HG03432 (cell line): ENCODE results near the gene RAB24.
"Not testable (repeated sequence)": the region's sequence is repeated elsewhere in the genome, so short reads cannot be mapped to it uniquely, and the experiment has no call there.

Source experiments
- ATAC-seq: cut with Tn5 transposase; IDR thresholded peaks from one replicate; pipeline ENCODE4 v1.9.1; 2021; ENCODE audit warnings: mild to moderate bottlenecking, moderate library complexity; ENCODE audit not compliant: unreplicated experiment

RAB24 gene

DNA sequence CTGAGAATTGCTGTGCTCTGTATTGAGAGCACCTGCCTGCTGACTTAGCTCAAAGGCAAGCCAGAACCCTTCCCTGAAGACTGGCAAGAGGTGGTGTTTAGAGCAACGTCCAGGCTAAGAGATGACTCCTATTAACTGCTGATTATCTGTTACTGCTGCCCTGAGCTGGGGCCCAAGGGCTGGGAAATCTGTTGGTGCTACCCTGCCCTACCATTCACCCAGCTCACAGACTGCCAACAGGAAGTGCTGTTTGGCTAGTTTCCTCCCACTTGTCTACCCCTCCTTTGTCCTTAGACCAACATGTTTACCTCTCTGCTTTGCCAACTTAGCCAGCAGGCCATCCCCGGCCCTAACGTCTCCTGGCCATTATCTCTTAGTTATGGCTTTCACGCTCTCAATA is 6.9 kb downstream of the RAB24 start:
- no peak for ATAC-seq

DNA sequence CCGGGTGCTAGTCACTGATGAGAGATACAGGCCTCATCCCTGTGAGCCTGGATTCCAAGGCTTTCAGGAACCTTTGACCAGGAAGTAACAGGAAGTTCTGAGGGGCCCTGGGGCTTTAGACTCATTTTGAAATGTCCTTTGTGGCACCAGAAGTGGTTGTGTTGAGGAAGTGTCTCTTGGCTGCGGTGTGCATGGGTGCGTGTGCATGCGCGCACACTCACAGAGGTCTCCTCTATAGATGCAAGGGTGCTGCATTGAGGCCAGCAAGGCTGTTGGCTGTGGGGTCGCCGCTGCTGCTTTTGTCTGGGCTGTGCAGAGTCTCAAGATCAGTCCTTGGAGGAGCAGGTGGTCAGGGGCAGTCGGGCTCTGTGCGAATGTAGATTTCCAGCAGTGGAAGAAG is 7.6 kb downstream of the RAB24 start:
- ATAC-seq = no peak

DNA sequence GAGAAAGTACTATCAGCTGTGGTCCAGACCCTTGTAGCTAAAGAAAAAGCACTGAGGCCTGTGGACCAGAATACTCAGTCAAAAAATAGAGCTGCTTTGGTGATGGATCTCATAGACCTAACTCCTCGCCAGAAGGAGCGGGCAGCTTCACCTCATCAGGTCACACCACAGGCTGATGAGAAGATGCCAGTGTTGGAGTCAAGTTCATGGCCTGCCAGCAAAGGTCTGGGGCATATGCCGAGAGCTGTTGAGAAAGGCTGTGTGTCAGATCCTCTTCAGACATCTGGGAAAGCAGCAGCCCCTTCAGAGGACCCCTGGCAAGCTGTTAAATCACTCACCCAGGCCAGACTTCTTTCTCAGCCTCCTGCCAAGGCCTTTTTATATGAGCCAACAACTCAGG is 8.9 kb downstream of the RAB24 start:
- no peak for ATAC-seq

DNA sequence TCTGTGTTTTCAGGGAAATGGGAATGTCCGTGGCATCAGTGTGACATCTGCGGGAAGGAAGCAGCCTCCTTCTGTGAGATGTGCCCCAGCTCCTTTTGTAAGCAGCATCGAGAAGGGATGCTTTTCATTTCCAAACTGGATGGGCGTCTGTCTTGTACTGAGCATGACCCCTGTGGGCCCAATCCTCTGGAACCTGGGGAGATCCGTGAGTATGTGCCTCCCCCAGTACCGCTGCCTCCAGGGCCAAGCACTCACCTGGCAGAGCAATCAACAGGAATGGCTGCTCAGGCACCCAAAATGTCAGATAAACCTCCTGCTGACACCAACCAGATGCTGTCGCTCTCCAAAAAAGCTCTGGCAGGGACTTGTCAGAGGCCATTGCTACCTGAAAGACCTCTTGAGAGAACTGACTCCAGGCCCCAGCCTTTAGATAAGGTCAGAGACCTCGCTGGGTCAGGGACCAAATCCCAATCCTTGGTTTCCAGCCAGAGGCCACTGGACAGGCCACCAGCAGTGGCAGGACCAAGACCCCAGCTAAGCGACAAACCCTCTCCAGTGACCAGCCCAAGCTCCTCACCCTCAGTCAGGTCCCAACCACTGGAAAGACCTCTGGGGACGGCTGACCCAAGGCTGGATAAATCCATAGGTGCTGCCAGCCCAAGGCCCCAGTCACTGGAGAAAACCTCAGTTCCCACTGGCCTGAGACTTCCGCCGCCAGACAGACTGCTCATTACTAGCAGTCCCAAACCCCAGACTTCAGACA is 9.5 kb downstream of the RAB24 start:
- ATAC-seq = no peak

DNA sequence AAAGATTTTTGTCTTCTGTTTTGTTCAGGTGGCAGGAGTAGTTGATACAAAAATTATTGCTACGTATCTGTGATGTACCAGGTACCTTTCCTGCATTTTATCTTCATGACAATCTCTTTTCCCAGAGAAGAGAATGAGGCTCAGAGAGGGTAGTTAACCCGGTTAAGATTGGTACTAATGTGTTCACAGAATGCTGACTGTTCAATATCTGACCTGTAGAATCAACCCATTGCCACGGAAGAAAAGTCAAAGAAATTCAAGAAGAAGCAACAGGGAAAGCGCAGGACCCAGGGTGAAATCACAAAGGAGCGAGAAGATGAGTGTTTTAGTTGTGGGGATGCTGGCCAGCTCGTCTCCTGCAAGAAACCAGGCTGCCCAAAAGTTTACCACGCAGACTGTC is 11.8 kb downstream of the RAB24 start:
- ATAC-seq = no peak

DNA sequence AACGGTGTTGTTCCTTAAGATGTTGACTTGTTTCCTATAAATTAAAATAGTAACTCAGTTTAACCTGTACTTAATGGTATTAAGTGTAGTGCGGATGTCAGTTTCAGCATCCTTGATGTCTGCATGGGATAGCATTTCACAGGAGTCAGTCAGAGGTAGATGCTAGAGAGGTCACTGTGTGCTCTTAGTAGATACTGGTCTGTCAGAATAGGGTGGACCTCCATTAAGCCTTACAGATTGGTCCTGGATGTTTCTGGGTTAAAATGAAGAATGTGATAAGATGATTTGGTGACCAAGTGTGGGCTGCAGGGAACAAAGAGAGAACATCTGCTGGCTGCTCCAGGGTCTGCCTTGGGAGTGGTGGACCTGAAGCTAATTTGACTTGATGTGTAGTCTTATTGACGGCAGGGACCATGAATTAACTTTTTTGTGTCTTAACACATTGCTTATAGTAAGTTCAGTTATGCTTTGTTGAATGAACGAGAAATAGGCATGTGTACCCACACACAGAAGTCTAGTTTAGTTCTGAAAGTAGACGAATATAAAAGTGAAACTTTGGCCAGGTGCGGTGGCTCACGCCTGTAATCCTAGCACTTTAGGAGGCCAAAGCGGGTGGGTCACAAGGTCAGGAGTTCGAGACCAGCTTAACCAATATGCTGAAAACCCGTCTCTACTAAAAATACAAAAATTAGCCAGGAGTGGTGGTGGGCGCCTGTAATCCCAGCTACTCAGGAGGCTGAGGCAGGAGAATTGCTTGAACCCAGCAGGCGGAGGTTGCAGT is 12.5 kb downstream of the RAB24 start:
- no peak for ATAC-seq

DNA sequence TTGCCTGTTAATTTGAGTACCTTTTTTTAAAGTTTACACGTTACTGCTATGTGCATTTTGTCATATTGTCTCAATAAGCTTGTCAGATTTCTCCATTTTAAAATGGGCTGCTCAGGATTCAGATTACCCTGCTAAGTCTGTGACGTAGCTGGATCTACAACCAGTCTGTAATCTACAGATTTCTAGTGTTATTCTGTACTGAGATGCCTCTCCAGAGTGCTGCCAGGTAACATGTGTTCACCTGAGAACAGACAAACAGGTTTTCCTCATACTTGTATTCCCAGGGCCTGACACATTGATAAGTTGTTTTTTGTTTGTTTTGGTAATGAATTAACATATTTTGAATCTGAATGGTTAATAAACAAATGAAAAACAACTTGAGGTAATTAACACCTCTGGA is 15.3 kb downstream of the RAB24 start:
- ATAC-seq = no peak

DNA sequence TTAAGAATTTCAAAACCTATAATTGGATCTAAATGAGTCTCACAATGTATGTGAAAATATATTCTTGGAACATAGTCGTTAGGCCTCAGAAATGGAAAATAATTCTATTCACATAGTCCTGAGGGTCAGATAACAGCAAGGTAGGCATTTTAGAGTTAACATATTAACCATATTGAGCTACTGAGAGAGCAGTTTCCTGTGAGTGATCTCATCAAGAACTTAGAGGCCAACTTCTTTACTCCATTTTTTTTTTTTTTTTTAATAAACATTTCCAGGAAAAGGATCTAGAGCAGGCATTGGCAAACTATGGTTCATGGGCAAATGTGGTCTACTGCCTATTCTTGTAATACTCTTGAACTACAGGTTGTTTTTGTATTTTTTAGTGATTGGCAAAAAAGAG is 26.6 kb downstream of the RAB24 start:
- ATAC-seq = no peak

DNA sequence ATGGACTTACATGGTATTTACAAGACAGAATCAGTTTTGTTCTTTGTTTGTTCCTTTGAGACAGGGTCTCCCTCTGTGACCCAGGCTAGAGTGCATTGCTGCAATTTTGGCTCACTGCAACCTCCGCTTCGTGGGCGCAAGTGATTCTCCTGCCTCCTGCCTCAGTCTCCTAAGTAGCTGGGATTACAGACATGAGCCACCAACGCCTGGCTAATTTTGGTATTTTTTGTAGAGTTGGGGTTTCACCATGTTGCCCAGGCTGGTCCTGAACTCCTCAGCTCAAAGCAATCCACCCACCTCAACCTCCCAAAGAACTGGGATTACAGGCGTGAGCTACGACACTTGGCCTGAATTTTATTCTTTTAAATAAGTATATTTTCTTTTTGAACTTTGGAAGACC is 27.6 kb downstream of the RAB24 start:
- ATAC-seq = no peak

DNA sequence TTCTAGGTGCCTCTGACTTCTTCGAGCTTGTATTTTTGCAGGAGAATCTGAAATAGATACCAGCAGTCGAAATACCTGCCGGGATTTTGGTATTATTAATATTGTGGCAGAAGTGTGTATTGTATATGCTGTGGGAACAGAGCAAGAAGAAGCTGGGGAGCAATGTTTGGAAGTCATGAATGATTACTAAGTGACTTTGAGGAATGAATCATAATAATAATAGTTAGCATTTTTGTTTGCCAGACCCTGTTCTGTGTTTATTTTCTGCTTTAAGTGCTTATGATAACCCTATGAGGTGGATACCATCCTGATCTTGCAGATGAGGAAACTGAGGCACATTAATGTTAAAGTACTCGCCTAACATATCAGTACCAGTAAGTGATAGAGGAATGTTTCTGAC is 32.4 kb downstream of the RAB24 start:
- ATAC-seq = no peak

DNA sequence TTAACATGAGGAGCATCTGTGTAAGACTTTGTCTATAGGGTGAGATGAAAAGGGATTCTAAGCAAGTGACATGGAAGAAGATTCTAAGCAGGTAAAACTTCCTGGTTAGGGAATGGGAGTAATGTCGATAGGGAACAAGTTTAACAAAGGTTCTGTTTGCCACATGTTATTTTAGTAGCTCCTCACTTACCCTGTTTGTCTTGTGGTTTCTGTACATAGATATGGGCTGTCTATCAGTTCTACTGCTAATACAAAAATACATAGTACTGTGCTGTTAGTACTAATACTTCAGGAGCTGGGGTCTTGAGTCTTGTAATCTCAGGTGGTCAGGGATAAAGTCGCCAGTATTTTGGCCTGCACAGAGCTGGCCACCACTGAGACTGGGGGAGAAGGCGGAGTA is 32.9 kb downstream of the RAB24 start:
- ATAC-seq = no peak

DNA sequence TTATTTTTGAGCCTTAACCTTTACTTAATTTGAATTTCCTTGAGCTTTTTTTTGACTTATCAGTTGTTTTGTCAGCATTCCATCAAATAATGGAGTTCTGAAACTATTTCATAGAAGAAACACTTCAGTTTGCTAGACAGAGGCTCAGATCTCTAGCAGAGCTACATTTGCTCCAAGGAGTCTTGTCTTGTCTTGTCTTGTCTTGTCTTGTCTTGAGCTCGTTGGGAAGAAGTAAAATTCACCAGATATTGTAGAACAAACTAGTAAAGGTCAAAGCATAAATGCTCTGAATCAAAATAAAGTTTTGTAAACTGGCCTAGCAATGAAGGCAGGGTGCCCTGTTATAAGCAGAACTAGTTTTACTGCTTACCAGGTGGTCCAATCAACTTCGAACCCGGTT is 33.5 kb downstream of the RAB24 start:
- no peak for ATAC-seq

DNA sequence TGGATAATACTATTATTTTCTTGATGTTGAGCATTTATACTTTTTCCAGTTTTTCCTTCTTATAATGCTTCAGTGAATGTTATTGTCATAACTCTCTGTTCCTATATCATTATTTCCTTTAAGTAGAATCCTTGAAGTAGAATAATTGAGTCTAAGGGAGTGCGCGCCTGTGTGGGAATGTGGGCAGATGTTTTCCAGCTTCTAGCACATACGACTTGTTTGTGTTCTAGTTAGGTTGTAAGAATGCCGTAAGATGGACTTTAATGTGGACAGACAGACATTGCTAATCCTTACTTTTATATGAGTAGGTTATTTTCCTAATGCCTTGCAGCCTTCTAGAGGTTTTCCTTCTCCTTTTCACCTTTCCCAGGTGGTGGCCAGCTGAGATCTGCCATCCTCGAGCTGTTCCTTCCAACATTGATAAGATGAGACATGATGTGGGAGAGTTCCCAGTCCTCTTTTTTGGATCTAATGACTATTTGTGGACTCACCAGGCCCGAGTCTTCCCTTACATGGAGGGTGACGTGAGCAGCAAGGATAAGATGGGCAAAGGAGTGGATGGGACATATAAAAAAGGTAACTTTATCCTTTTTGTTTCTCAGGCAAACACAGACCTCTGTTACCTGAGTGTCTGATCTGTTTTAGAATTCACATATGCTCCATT is 34.2 kb downstream of the RAB24 start:
- ATAC-seq = no peak

DNA sequence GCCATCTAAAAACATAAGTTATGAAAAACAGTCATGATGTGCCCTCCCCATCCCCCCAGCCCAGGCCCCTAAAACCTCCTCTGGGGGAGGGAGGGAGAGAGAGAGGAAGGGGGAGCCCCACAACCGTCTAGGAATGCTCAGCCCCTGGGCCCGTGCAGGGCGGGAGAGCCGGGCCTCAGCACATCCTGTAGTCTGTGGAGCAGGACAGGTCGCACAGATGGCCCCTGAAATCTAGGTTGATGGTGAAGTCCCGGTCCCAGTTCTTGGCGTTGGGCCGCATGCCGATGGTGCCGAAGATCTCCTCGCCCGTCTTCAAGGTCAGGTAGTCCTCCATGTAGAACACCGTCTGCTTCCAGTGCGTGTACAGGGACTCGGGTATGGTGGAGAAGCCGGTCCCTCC is 38.1 kb downstream of the RAB24 start:
- ATAC-seq = no peak

DNA sequence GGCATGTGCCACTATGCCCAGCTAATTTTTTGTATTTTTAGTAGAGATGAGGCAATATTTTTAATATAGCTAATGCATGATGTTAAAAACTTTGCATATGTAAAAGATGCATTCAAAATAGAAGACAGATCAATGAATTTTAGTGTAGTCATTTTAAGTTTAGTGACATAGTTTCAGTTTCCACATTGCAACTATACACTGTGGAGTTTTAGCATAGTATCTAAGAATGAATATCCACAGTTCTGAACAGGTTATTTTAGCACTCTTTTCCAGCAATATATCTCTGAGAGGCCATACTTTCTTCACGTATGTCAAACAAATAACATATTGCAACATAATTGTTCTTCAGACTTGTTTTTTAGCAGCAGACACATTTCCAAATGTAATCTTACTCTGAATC is 39.3 kb downstream of the RAB24 start:
- ATAC-seq = no peak

DNA sequence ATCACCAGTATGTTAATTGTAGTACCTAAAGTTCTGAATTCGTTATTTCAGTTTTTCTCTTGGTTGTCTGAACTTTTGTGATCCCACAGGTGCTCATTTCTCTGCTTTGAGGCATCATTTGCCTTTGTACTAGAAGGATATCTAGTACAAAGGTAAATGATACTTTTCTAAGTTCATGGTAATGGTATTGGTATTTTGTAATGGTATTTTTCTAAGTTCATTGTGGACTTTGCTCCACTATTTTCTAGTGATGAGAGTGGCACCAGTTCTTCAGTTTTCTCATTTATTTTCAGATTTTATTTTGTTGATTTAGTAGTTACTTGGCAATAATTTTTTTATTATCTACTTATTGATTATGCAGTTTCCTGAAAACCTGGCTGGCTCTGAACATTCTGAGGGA is 42.0 kb downstream of the RAB24 start:
- no peak for ATAC-seq

DNA sequence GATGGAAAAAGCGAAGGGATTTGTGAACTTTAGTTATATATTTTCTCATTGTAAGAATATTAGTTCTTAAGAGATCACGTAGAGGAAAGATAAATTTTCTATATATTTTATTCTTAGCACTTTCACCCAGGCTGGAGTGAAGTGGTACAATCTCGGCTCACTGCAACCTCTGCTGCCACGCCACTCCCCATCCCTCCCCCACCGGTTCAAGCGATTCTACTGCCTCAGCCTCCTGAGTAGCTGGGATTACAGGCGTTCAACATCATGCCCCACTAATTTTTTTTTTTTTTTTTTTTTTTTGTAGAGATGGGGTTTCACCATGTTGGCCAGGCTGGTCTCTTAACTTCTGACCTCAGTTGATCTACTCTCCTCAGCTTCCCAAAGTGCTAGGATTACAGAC is 42.6 kb downstream of the RAB24 start:
- ATAC-seq = no peak

DNA sequence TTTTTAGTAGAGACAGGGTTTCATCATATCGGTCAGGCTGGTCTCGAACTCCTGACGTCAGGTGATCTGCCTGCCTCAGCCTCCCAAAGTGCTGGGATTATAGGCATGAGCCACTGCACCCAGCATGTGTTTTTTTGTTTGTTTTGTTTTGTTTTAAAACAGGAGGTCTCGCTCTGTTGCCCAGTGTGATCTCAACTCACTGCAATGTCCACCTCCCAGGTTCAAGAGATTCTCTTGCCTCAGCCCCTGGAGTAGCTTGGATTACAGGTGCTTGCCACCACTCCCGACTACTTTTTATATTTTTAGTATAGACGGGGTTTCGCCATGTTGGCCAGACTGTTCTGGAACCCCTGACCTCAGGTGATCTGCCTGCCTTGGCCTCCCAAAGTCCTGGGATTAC is 44.8 kb downstream of the RAB24 start:
- ATAC-seq = not testable (repeated sequence)

DNA sequence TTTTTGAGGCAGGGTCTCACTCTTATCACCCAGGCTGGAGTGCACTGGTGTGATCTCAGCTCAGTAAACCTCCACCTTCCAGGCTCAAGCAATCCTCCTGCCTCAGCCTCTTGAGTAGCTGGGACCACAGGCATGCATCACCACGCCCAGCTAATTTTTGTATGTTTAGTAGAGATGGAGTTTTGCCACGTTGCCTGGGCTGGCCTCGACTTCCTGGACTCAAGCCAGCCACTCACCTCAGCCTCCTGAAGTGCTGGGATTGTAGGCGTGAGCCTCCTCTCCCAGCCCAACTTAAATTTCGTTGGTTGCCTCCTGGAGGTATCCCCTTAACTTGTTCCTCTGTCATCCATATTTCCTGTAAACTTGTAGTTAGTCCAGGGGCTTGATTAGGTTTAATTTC is 47.2 kb downstream of the RAB24 start:
- no peak for ATAC-seq

DNA sequence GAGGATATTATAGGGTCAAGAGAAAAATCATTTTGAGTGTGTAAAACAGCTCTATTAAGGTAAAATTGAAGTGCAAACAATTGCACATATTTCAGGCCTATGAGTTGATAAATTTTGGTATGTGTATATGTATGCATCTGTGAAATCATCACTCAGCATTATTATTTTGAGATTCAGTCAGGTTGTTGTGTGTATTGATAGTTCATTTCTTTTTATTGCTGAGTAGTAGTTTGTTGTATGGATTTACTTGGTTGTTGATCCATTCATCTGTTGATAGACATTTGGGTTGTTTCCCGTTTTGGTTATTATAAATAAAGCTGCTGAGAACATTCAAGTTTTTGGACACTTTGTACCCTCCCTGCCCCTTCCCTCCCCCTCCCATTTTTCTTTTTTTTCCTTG is 50.3 kb downstream of the RAB24 start:
- no peak for ATAC-seq
